Astrocyte (in vitro differentiated cells and primary cell): ENCODE measurements around the gene RNF152.

Experiments used
- CTCF ChIP-seq: IDR thresholded peaks from 2 replicates; pipeline ENCODE4 v1.5.1; 2011; ENCODE audit warnings: low read depth, mild to moderate bottlenecking, inconsistent platforms, low read length, moderate library complexity; ENCODE audit not compliant: insufficient read depth
- EZH2 ChIP-seq: IDR thresholded peaks from 2 replicates; pipeline ENCODE4 v1.6.1; 2012; ENCODE audit warnings: mild to moderate bottlenecking, low read length, inconsistent platforms; ENCODE audit not compliant: insufficient read depth

GRCh38 chr18:61865466-61866175 is 27.2 kb downstream of the RNF152 start:
- TF ChIP-seq CTCF (no peak), EZH2 (no peak)
